Activated CD4-positive, CD25-positive, alpha-beta regulatory T cell (primary cell): ENCODE measurements around the gene IL19.
"Not testable (repeated sequence)": the region's sequence is repeated elsewhere in the genome, so short reads cannot be mapped to it uniquely, and the experiment has no call there.

Experiments used
- DNase-seq, 4 experiments: peaks; one replicate each; lab custom pipeline; 2025; lab: John Stamatoyannopoulos, UW

Gene IL19

DNA sequence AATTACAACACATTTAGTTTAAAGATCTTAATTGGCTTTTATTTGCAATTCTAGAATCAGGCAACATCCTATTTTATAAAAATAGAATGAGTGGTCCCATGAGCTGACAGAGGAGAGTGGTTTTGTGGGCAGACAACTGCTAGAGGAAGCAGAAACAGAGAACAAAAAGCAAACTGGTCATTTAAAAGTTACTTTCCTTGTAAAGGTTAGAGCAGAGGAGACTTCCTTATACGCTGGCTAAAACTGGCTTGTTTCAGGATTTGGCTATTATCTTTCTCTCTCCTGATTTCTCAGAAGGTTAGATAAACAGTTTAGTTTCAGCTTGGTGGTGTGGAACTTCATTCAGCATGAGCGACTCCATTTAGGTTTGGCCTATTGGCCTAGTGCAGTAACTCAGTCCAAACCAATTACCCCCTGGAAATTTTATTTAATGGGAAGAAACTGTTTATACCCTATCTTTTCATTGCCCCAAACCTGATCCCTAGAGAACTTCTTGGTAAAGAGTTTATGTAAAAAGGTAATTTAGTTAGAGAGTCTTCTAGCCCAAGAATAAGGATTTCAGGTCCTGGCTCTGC is 62.6 kb downstream of the IL19 start:
- no peak for DNase-seq

DNA sequence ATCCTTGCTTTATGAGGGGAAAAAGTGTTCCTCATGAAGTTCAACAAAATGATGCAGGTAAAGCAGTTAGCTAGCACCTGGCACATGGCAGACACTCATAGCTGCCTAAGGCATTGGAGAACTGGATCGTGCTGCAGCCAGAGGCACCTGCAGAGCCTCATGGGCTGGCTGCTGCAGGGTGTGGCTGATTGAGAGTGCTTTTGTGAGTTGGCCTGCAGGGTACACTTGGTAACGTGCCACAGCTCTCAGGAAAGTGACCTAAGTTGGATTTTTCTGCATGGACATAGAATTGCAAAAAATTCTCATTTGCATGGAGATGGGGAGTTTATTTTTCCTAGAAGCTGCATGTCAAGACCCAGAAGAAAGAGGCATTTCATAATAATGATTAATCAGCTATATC is 63.2 kb downstream of the IL19 start:
- DNase-seq: no peak

DNA sequence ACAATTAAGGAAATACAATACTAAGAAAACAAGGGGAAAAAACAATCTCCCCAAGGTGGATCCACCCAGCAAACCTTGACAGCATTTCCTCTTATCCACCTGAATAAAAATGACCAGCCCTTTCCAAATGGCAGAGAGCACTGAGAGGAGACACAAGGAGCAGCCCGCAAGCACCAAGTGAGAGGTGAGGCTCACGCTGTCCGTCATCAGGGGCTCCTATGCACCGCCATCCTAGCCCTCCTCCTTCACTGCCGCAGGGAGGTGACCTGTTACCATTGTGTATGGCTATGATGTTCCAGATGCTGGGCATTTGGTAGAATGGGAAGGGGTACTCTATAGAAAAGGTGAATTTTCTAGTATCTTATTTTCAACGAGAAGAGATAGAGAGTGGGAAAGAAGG is 63.6 kb downstream of the IL19 start:
- DNase-seq: no peak

- no peak for DNase-seq
Observed at GRCh38 chr1:206834711-206835110, 64.1 kb downstream of the IL19 start.

- DNase-seq: no peak
Observed at GRCh38 chr1:206835186-206835585, 64.6 kb downstream of the IL19 start.

- DNase-seq: no peak
Observed at GRCh38 chr1:206836111-206836510, 65.5 kb downstream of the IL19 start.

GRCh38 chr1:206839006-206839560 is 68.5 kb downstream of the IL19 start:
- DNase-seq: no peak

- DNase-seq: no peak
Observed at GRCh38 chr1:206839857-206840256, 69.3 kb downstream of the IL19 start.

DNA sequence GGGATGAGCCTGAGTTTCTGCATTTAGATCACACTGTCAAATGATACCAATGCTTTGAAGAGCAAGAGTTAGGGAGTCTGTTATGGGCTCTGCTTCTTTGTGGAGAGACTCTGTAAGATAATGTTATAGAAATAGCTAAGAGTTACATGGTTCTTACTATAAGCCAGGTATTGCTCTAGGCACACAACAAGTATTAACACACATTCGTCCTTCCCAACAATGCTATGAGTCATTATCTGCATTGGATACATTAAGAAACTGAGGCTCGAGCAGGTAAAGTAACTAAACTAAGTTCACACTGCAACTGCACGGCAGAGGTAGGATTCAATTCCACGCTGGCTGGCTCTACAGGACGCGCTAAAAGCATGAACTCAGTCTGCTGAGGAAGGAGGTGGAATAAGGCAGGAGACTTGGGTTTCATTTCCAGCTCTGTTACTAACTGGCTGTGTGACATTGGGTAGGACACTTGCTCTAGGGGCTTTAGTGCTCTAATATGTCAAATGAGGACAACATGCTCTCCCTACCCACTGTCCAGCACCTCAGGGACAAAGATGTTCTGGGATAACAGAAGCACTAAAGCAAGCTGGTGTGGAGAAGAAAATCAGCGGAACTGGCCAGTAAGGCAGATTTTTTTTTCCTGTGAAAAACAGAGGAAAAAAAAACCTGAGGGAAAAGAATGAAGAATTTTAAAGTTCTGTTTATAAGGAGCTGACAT is 71.2 kb downstream of the IL19 start:
- no peak for DNase-seq

- DNase-seq: no peak
Observed at GRCh38 chr1:206842854-206843253, 72.3 kb downstream of the IL19 start.

GRCh38 chr1:206843626-206844025 is 73.1 kb downstream of the IL19 start:
- DNase-seq: no peak

- DNase-seq: no peak
Observed at GRCh38 chr1:206846487-206846886, 75.9 kb downstream of the IL19 start.

- no peak for DNase-seq
Observed at GRCh38 chr1:206847337-206847834, 76.8 kb downstream of the IL19 start.

DNA sequence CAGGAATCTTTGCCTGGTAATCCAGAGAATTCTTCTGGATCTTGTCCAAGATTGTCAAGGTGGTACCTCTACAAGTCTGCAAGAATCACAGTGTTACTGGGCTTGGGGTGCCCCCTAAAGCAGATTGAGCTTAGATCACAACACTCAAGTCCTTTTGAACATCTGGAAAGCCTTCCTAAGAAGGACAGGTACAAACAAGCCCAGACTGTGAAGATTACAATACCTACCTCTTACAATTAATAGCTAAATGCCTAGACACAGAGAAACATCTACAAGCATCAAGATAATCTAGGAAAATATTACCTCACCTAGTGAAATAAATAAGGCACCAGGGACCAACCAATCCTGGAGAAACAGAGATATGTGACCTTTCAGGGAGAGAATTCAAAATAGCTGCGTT is 77.4 kb downstream of the IL19 start:
- DNase-seq: no peak

- DNase-seq: no peak
Observed at GRCh38 chr1:206850401-206850800, 79.8 kb downstream of the IL19 start.

GRCh38 chr1:206851341-206852010 is 80.9 kb downstream of the IL19 start:
- no peak for DNase-seq

GRCh38 chr1:206852662-206853061 is 82.1 kb downstream of the IL19 start:
- DNase-seq: not testable (repeated sequence)

- DNase-seq: not testable (repeated sequence)
Observed at GRCh38 chr1:206853696-206854095, 83.1 kb downstream of the IL19 start.

DNA sequence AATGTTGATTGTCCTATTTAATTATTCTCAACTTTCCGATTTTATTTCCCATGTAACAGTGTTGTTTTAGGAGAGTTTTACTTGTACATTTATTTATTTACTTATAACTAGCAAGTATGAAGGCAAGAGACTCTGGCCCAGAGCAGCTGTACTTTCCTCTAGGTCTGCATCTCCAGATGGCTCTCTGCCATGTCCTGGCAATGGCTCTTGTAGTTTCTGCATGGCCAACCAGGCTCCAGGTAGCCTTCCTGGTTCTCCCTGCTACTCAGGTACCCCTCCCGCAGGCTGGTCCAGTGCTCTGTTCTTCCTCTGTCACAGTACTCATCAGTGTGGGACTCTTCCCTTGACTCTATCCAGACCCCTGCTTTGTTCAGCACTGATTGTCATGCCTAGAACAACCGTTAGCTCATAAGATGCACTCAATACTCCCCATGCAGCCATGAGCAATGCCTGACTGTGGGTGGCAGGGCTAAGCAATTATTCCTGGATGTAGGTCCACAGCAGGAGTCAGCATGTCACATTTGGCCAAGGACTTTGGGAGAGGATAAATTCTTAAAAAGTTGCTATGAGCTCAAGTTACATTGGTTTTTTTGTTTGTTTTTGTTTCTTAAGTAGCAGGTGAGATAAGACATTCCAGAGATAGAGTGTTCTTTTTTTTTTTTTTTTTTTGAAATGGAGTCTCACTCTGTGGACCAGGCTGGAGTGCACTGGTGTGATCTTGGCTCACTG is 84.0 kb downstream of the IL19 start:
- DNase-seq: no peak

DNA sequence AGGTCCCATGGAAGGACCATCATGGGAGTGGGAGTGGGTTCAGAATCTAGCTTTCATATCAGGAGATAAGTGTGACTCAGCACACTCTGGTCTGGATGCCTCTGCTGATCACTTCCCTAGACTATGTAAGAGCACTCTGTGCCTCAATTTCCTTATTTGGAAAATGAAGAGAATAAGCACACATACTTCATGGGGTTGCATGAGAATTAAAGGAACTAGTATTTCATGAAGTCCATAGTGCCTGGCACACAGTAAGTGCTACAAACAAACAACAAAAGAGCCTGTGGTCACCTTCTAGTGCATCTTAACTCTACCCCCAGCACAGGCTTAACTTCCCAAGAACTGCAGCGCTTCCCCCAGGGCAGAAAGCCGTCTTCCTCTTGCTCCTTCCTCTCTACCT is 85.3 kb downstream of the IL19 start:
- no peak for DNase-seq

- DNase-seq: no peak
Observed at GRCh38 chr1:206856674-206857464, 86.3 kb downstream of the IL19 start.
